Stimulated activated CD4-positive, alpha-beta T cell treated with anti-CD3 and anti-CD28 coated beads, Interleukin-15, amount 100 ng/mL, for 24 hours (primary cell): ENCODE results near the gene UBE2S.
"Not testable (repeated sequence)": the region's sequence is repeated elsewhere in the genome, so short reads cannot be mapped to it uniquely, and the experiment has no call there.

Source experiments
- DNase-seq: peaks from one replicate; pipeline ENCODE4 v3.0.0-alpha.2; 2020

UBE2S gene

GRCh38 chr19:55439052-55439451, 31.5 kb upstream of the UBE2S start:
- DNase-seq: no peak

GRCh38 chr19:55437410-55437809, 29.8 kb upstream of the UBE2S start:
- peak; percentile 37 for DNase-seq

- DNase-seq: no peak
Measured at GRCh38 chr19:55436847-55437246, 29.3 kb upstream of the UBE2S start.

- DNase-seq: no peak
Measured at GRCh38 chr19:55435020-55435419, 27.4 kb upstream of the UBE2S start.

- no peak for DNase-seq
Measured at GRCh38 chr19:55434356-55434919, 26.9 kb upstream of the UBE2S start.

- no peak for DNase-seq
Measured at GRCh38 chr19:55433292-55433691, 25.7 kb upstream of the UBE2S start.

GRCh38 chr19:55432241-55432959, 24.8 kb upstream of the UBE2S start:
- no peak for DNase-seq

GRCh38 chr19:55431183-55431582, 23.6 kb upstream of the UBE2S start:
- no peak for DNase-seq

GRCh38 chr19:55426042-55426441, 18.5 kb upstream of the UBE2S start:
- no peak for DNase-seq

GRCh38 chr19:55424518-55424917, 16.9 kb upstream of the UBE2S start:
- no peak for DNase-seq

- no peak for DNase-seq
Measured at GRCh38 chr19:55423225-55424005, 15.8 kb upstream of the UBE2S start.

GRCh38 chr19:55421281-55421680, 13.7 kb upstream of the UBE2S start:
- not testable (repeated sequence) for DNase-seq

- DNase-seq: no peak
Measured at GRCh38 chr19:55419624-55420236, 12.1 kb upstream of the UBE2S start.

GRCh38 chr19:55419103-55419502, 11.5 kb upstream of the UBE2S start:
- no peak for DNase-seq

- peak; percentile 63 for DNase-seq
Measured at GRCh38 chr19:55418185-55418584, 10.6 kb upstream of the UBE2S start.

- DNase-seq: no peak
Measured at GRCh38 chr19:55410168-55410567, 2.6 kb upstream of the UBE2S start.

GRCh38 chr19:55409179-55409578, 1.6 kb upstream of the UBE2S start:
- DNase-seq: not testable (repeated sequence)

- no peak for DNase-seq
Measured at GRCh38 chr19:55408533-55408872, 915 bp upstream of the UBE2S start.

- DNase-seq: peak; percentile 97
Measured at GRCh38 chr19:55407800-55408532, 378 bp upstream of the UBE2S start.

- peak; percentile 56 for DNase-seq
Measured at GRCh38 chr19:55406826-55407549, 600 bp downstream of the UBE2S start.

GRCh38 chr19:55406091-55406825, 1.3 kb downstream of the UBE2S start:
- DNase-seq: no peak

GRCh38 chr19:55405638-55406037, 1.9 kb downstream of the UBE2S start:
- no peak for DNase-seq
